ENCODE data around the gene CNIH4.

DNA sequence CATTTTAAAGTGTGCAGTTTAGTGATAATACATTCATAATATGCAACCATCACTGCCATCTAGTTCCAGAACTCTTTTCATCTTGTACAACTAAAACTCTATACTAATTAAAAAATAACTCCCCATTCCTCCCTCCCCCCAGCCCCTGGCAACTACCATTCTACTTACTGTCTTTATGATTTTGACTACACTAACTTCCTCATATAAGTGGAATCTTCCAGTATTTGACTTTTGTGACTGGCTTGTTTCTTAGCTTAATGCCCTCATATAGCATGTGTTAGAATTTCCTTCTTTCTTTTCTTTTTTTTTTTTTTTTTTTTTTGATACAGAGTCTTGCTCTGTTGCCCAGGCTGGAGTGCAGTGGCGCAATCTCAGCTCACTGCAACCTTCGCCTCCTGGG, 25.4 kb upstream of the CNIH4 start:
- no peak for TF ChIP-seq POLR2A (IDR thresholded peaks at IDR 0.05)
- TF ChIP-seq, protein P1, sequence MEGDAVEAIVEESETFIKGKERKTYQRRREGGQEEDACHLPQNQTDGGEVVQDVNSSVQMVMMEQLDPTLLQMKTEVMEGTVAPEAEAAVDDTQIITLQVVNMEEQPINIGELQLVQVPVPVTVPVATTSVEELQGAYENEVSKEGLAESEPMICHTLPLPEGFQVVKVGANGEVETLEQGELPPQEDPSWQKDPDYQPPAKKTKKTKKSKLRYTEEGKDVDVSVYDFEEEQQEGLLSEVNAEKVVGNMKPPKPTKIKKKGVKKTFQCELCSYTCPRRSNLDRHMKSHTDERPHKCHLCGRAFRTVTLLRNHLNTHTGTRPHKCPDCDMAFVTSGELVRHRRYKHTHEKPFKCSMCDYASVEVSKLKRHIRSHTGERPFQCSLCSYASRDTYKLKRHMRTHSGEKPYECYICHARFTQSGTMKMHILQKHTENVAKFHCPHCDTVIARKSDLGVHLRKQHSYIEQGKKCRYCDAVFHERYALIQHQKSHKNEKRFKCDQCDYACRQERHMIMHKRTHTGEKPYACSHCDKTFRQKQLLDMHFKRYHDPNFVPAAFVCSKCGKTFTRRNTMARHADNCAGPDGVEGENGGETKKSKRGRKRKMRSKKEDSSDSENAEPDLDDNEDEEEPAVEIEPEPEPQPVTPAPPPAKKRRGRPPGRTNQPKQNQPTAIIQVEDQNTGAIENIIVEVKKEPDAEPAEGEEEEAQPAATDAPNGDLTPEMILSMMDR (IDR thresholded peaks at IDR 0.05): no peak
